OCI-LY1 (cell line): Measurements from ENCODE around the gene SEMA3F.

ENCODE experiments used
- H2AFZ ChIP-seq: fragments of 200-600 bp; sonication (generic), shearing (Covaris generic); 2 replicates; pipeline ENCODE4 v1.6.0; 2014; ENCODE audit warnings: antibody characterized with exemption, mild to moderate bottlenecking, low read length
- H3F3A ChIP-seq: fragments of 200-600 bp; sonication (generic), shearing (Covaris generic); 2 replicates; pipeline ENCODE4 v1.6.0; 2014; ENCODE audit warnings: mild to moderate bottlenecking, antibody characterized with exemption, low read length, moderate library complexity; ENCODE audit not compliant: insufficient read depth
- H3K27ac ChIP-seq: fragments of 200-600 bp; sonication (generic); 2 replicates; pipeline ENCODE4 v1.5.1; 2014; ENCODE audit warnings: low read length, mixed run types, mild to moderate bottlenecking, low read depth; ENCODE audit not compliant: poor library complexity, severe bottlenecking
- H3K27me3 ChIP-seq: fragments of 200-600 bp; sonication (generic); 2 replicates; pipeline ENCODE4 v1.6.0; 2014; ENCODE audit warnings: antibody characterized with exemption, mild to moderate bottlenecking, low read length, moderate library complexity; ENCODE audit not compliant: insufficient read depth
- H3K36me3 ChIP-seq: fragments of 200-600 bp; sonication (generic); 2 replicates; pipeline ENCODE4 v1.6.1; 2014; ENCODE audit warnings: mild to moderate bottlenecking, antibody characterized with exemption, low read length, moderate library complexity, mixed read lengths; ENCODE audit not compliant: insufficient read depth
- H3K4me1 ChIP-seq: fragments of 200-600 bp; sonication (generic); 2 replicates; pipeline ENCODE4 v1.5.1; 2014; ENCODE audit warnings: mild to moderate bottlenecking, low read length, moderate library complexity; ENCODE audit not compliant: insufficient read depth, severe bottlenecking
- H3K4me2 ChIP-seq: fragments of 200-600 bp; sonication (generic), shearing (Covaris generic); 2 replicates; pipeline ENCODE4 v1.6.1; 2014; ENCODE audit warnings: low read length
- H3K4me3 ChIP-seq: fragments of 200-600 bp; sonication (generic); 2 replicates; pipeline ENCODE4 v1.5.1; 2014; ENCODE audit warnings: low read length, low read depth, mild to moderate bottlenecking, mixed read lengths; ENCODE audit not compliant: poor library complexity, severe bottlenecking
- H3K79me2 ChIP-seq: fragments of 200-600 bp; shearing (Covaris generic); 2 replicates; pipeline ENCODE4 v1.6.1; 2016; ENCODE audit warnings: mixed run types, low read length, mixed read lengths; ENCODE audit not compliant: insufficient read depth
- H3K9ac ChIP-seq: fragments of 200-600 bp; sonication (generic), shearing (Covaris generic); 2 replicates; pipeline ENCODE4 v1.6.1; 2014; ENCODE audit warnings: mild to moderate bottlenecking, low read length, mixed read lengths
- H3K9me2 ChIP-seq: fragments of 200-600 bp; sonication (generic), shearing (Covaris generic); 2 replicates; pipeline ENCODE4 v1.6.1; 2014; ENCODE audit warnings: low read depth, mild to moderate bottlenecking, low read length, mixed read lengths
- H3K9me3 ChIP-seq: fragments of 200-600 bp; shearing (Covaris generic); 2 replicates; pipeline ENCODE4 v1.6.1; 2014; ENCODE audit warnings: low read length, mixed read lengths
- H4K20me1 ChIP-seq: fragments of 200-600 bp; sonication (generic), shearing (Covaris generic); 2 replicates; pipeline ENCODE4 v1.6.0; 2016; ENCODE audit warnings: mild to moderate bottlenecking, low read length; ENCODE audit not compliant: insufficient read depth
- EZH2 ChIP-seq: fragments of 200-600 bp; sonication (generic), shearing (Covaris generic); IDR thresholded peaks from 2 replicates; pipeline ENCODE4 v1.8.0; 2017; ENCODE audit warnings: borderline replicate concordance, mixed run types, mild to moderate bottlenecking, antibody characterized with exemption, low read length, moderate library complexity, mixed read lengths
- TF ChIP-seq, protein P1 (sequence below): fragments of 200-600 bp; sonication (generic), shearing (Covaris generic); IDR thresholded peaks from 2 replicates; pipeline ENCODE4 v1.5.1; 2017; ENCODE audit warnings: mild to moderate bottlenecking, antibody characterized with exemption, low read length, moderate library complexity, mixed read lengths

SEMA3F gene

DNA sequence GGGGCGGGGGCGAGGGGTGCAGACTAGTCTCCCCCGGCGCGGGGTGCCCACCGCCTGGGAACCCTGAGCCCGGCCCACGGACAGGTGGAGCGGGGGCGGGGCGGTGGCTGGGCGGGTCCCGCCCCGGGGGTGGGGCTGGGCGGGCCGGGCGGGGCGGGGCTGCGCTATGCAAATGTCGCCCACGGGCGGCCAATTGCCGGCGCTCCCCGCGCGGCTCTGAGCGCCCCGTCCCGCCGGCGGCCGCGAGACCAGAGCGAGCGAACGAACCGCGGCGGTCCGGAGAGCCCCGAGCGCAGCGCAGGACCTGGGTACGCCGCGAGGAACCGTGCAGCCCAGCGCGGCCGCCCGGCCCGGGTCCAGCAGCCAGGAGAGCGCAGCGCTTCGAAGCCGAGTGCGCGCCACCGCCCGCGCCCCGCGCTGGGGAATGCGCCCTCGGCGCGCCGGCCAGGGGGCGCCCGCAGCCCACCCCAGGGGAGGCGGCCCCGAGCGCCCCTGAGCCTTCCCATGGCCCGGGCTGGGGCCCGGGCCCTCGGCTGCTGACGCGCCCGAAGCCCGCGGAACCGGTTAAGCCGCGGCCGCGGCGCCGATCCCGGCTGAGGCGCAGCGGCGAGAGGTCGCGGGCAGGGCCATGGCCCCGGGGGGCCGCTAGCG lies at the start of gene SEMA3F:
SEMA3F (plus strand) TSS at position 485 of the 651 bp plus-strand sequence. CDS start 4,299 bp downstream, outside the sequence.
- Histone ChIP-seq H4K20me1 (no peaks in the 10 kb centered on the region), H3F3A (no peaks in the 10 kb centered on the region), H3K9me3 (no peaks in the 10 kb centered on the region), H3K36me3 (no peaks in the 10 kb centered on the region), H3K79me2 (no peaks in the 10 kb centered on the region), H3K4me1 (peaks cover 9% of the 10 kb centered on the region), H3K27me3 (peaks cover 15% of the 10 kb centered on the region; the same call in 1 of the 2 replicates), H3K4me2 (peak within 1 kb of the TSS; percentile 93), H3K9ac (peak within 1 kb of the TSS; percentile 22; the same call in 1 of the 2 replicates), H2AFZ (no peak within 1 kb of the TSS), H3K27ac (no peak within 1 kb of the TSS), H3K4me3 (peak within 1 kb of the TSS; percentile 63), H3K9me2 (no peaks in the 10 kb centered on the region)
- TF ChIP-seq EZH2, result no peak
- TF ChIP-seq, protein P1, sequence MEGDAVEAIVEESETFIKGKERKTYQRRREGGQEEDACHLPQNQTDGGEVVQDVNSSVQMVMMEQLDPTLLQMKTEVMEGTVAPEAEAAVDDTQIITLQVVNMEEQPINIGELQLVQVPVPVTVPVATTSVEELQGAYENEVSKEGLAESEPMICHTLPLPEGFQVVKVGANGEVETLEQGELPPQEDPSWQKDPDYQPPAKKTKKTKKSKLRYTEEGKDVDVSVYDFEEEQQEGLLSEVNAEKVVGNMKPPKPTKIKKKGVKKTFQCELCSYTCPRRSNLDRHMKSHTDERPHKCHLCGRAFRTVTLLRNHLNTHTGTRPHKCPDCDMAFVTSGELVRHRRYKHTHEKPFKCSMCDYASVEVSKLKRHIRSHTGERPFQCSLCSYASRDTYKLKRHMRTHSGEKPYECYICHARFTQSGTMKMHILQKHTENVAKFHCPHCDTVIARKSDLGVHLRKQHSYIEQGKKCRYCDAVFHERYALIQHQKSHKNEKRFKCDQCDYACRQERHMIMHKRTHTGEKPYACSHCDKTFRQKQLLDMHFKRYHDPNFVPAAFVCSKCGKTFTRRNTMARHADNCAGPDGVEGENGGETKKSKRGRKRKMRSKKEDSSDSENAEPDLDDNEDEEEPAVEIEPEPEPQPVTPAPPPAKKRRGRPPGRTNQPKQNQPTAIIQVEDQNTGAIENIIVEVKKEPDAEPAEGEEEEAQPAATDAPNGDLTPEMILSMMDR, result no peak

DNA sequence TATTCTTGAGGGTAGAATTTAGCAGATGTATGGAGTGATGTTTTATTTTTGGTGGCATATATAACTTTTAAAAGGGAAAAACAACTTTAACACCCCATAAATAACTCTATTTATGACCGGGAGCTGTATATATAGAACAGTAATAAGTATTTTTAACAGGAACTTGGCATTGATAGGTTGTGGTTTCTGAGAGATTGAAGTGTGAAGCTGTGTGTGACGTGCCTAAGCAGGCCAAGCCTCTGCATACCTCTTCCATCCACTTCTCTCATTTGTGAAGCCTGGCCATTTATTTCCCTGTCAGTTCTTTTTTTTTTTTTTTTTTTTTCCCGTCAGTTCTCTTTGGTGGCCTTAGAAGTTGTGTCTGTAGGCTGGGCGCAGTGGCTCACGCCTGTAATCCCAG lies 43.4 kb upstream of the SEMA3F start:
- H3F3A ChIP-seq, result 0 out of 2 replicates have a peak, but pooled peaks cover 3% of the 10 kb centered on the region
- peaks cover 96% of the 10 kb centered on the region for H3K36me3 ChIP-seq
- no peaks in the 10 kb centered on the region for H4K20me1 ChIP-seq
- no peak overlapping the region for H3K9ac ChIP-seq
- no peak overlapping the region for H3K4me3 ChIP-seq
- no peaks in the 10 kb centered on the region for H3K4me1 ChIP-seq
- no peak overlapping the region for H3K4me2 ChIP-seq
- H3K9me3 ChIP-seq, result no peaks in the 10 kb centered on the region
- H3K9me2 ChIP-seq, result no peaks in the 10 kb centered on the region
- no peaks in the 10 kb centered on the region for H3K27me3 ChIP-seq
- H2AFZ ChIP-seq, result no peak overlapping the region
- TF ChIP-seq, protein P1, result no peak
- TF ChIP-seq EZH2, result no peak
- H3K79me2 ChIP-seq, result no peaks in the 10 kb centered on the region
- no peak overlapping the region for H3K27ac ChIP-seq

DNA sequence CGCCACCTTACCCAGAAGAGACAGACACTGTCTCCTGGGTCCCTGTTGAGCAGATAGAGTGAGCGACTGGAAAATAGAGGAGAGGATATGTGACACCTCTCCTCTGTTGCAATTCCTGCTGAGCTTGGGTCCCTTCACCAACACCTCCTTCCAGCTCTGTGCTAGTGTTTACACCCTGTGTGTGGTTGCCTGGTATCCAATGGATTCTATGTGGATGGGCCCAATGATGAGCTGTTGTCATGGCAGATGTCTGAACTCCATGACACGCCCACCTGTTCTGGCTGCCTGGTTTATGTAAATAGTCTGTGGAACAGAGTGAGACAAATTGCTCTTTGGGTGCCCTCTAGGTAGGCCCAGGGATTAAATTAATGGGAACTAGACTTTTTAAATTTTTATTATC lies 42.7 kb upstream of the SEMA3F start:
- TF ChIP-seq, protein P1, result no peak
- no peak for TF ChIP-seq EZH2
- Histone ChIP-seq H2AFZ (no peak overlapping the region), H3K79me2 (no peaks in the 10 kb centered on the region), H3K4me2 (no peak overlapping the region), H3K4me3 (no peak overlapping the region), H4K20me1 (no peaks in the 10 kb centered on the region), H3F3A (0 out of 2 replicates have a peak, but pooled peaks cover 3% of the 10 kb centered on the region), H3K36me3 (peaks cover 96% of the 10 kb centered on the region), H3K9me3 (no peaks in the 10 kb centered on the region), H3K4me1 (no peaks in the 10 kb centered on the region), H3K27me3 (no peaks in the 10 kb centered on the region), H3K9me2 (no peaks in the 10 kb centered on the region), H3K9ac (no peak overlapping the region), H3K27ac (no peak overlapping the region)
